HepG2 (cell line): Measurements from ENCODE around the gene C19orf85. TPM values are rescaled to one million over a fixed set of nuclear protein-coding genes. Genes with fewer than 3 reads are reported as not detected.

Experiments used
- FOXM1 ChIP-seq: sonication (generic); formaldehyde crosslinking; IDR thresholded peaks from 2 replicates; pipeline ENCODE4 v1.5.0; 2020; ENCODE audit warnings: missing genetic modification reagents
- HOXA9 ChIP-seq: sonication (generic); formaldehyde crosslinking; IDR thresholded peaks from 2 replicates; pipeline ENCODE4 v1.8.1; 2022; ENCODE audit warnings: missing genetic modification reagents, mild to moderate bottlenecking, moderate library complexity, borderline replicate concordance
- NFYB ChIP-seq: sonication (generic); formaldehyde crosslinking; IDR thresholded peaks from 2 replicates; pipeline ENCODE4 v1.4.0; 2020; ENCODE audit warnings: missing genetic modification reagents
- POLR2AphosphoS2 ChIP-seq: IDR thresholded peaks from 2 replicates; pipeline ENCODE4 v1.6.1; 2011; ENCODE audit warnings: low read depth, low read length, improper control_type of control experiment
- RELA ChIP-seq: sonication (generic); formaldehyde crosslinking; IDR thresholded peaks from 2 replicates; pipeline ENCODE4 v1.4.0; 2020; ENCODE audit warnings: missing genetic modification reagents
- SMAD3 ChIP-seq: sonication (generic); formaldehyde crosslinking; IDR thresholded peaks from 2 replicates; pipeline ENCODE4 v1.4.0; 2020; ENCODE audit warnings: missing genetic modification reagents
- TARDBP ChIP-seq: sonication (generic); formaldehyde crosslinking; IDR thresholded peaks from 2 replicates; pipeline ENCODE4 v1.8.0; 2022; ENCODE audit warnings: mild to moderate bottlenecking, missing genetic modification reagents
- TBX2 ChIP-seq: sonication (generic); formaldehyde crosslinking; IDR thresholded peaks from 2 replicates; pipeline ENCODE4 v1.5.0; 2020; ENCODE audit warnings: missing genetic modification reagents, mild to moderate bottlenecking, borderline replicate concordance
- ZBTB14 ChIP-seq: sonication (generic); formaldehyde crosslinking; IDR thresholded peaks from 2 replicates; pipeline ENCODE4 v1.4.0; 2020; ENCODE audit warnings: missing genetic modification reagents
- ZMAT5 ChIP-seq: sonication (generic); formaldehyde crosslinking; IDR thresholded peaks from 2 replicates; pipeline ENCODE4 v1.5.0; 2020; ENCODE audit warnings: mild to moderate bottlenecking, low read depth, missing genetic modification reagents, borderline replicate concordance
- ZNF17 ChIP-seq: sonication (generic); formaldehyde crosslinking; IDR thresholded peaks from 2 replicates; pipeline ENCODE4 v1.5.0; 2020; ENCODE audit warnings: mild to moderate bottlenecking, missing genetic modification reagents
- ZNF407 ChIP-seq: sonication (generic); formaldehyde crosslinking; IDR thresholded peaks from one replicate; pipeline ENCODE4 v1.5.1; 2020; ENCODE audit warnings: mild to moderate bottlenecking, missing genetic modification reagents; ENCODE audit errors: not compliant biosample characterization
- ZNF530 ChIP-seq: sonication (generic); formaldehyde crosslinking; IDR thresholded peaks from 2 replicates; pipeline ENCODE4 v1.5.0; 2020; ENCODE audit warnings: low read depth, mild to moderate bottlenecking, missing genetic modification reagents
- polyA plus RNA-seq, 8 experiments: library from polyadenylated mRNA; depleted of rRNA in 3 of 8; stranded (reverse) in 7 of 8; unstranded in 1 of 8; fragments of >200 nt; fragmentation: Illumina TruSeq in 4 of 8; extraction: Trizol in 4 of 8; gene quantifications; 2 replicates each; pipeline versions ENCODE4 v1.2.1 to v1.2.3, GENCODE V29; 2011 to 2016; ENCODE audit warnings: low read depth in 4 of 8, missing spikeins in 1 of 8, mixed read lengths in 1 of 8; ENCODE audit not compliant: insufficient read depth in 1 of 8
- total RNA-seq, 5 experiments: library from RNA; depleted of rRNA; stranded (reverse); fragments of >200 nt; fragmentation: Illumina TruSeq; extraction: Trizol; gene quantifications; 2 replicates each; pipeline ENCODE4 v1.2.3, GENCODE V29; 2016; ENCODE audit warnings: low read depth in 1 of 5
- TF ChIP-seq, protein P1 (sequence below): IDR thresholded peaks from 2 replicates; pipeline ENCODE4 v1.6.1; 2016; ENCODE audit warnings: low read depth, borderline replicate concordance
- TF ChIP-seq, protein P2 (sequence below): fragments of 450-650 bp; IDR thresholded peaks from 2 replicates; pipeline ENCODE4 v1.6.1; 2016

The C19orf85 gene
- total and polyA plus RNA-seq, 2 of the 13 experiments (the other 11 are each of a cell fraction or from before 2014, with no cell fraction given) = not detected

DNA sequence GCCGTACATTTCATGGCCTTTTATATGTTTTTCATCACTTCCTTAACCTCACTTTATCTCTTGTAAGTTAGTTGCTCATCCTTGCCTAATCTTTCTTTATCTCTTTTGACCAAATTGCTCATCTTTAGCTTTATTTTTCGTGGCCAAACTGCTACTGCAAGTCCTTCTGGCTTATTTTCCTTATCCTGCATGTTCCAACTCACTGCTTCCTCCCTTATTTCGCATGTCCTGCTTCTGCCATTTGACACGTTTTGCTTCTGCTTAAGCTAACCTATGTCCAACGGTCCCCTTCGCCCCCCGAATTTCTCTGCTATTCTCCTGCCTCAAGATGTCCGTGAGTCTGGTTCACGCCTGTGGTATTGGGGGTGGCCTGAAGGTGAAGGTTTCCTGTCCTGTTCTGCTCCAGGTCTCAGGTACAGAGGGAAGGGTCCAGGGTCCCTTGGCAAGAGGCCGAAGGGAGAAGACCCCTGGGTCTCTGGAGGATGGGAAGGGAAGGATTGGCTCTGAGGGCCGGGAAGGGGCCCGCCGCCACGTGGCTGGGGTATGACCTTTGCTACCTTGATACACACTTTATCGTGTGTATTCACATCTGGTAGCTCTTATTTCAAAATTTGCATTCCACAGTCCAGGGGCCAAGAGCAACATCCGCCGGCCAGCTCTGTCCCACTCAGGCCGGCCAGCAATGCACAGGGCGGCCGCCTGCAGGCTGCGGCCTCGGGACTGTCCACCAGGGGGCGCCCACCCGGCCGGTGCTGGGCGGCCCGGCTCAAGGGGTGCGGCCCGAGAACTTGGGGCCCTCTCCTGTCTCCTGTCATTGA lies 2.9 kb upstream of the C19orf85 start (continued):
- TF ChIP-seq, protein P1, sequence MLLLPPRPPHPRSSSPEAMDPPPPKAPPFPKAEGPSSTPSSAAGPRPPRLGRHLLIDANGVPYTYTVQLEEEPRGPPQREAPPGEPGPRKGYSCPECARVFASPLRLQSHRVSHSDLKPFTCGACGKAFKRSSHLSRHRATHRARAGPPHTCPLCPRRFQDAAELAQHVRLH (CRISPR knock-in tag) = no peak; the same call in 1 of the 2 replicates
- TF ChIP-seq ZNF407 (CRISPR knock-in tag) (no peak), ZBTB14 (CRISPR knock-in tag) (no peak), POLR2AphosphoS2 (no peak), TBX2 (CRISPR knock-in tag) (peak; percentile 53; the same call in 1 of the 2 replicates), ZNF530 (no peak), FOXM1 (CRISPR knock-in tag) (no peak), NFYB (no peak; the same call in 1 of the 2 replicates), TARDBP (no peak), HOXA9 (CRISPR knock-in tag) (no peak), RELA (CRISPR knock-in tag) (no peak), SMAD3 (CRISPR knock-in tag) (no peak), ZMAT5 (no peak), ZNF17 (no peak)
- TF ChIP-seq, protein P2, sequence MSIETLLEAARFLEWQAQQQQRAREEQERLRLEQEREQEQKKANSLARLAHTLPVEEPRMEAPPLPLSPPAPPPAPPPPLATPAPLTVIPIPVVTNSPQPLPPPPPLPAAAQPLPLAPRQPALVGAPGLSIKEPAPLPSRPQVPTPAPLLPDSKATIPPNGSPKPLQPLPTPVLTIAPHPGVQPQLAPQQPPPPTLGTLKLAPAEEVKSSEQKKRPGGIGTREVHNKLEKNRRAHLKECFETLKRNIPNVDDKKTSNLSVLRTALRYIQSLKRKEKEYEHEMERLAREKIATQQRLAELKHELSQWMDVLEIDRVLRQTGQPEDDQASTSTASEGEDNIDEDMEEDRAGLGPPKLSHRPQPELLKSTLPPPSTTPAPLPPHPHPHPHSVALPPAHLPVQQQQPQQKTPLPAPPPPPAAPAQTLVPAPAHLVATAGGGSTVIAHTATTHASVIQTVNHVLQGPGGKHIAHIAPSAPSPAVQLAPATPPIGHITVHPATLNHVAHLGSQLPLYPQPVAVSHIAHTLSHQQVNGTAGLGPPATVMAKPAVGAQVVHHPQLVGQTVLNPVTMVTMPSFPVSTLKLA = no peak
